ENCODE data around the gene LMBRD2. TPM values are rescaled to one million over a fixed set of nuclear protein-coding genes. Genes with fewer than 3 reads are reported as not detected.

Gene LMBRD2
- total RNA-seq = 8.0 and 8.5 TPM in 2 replicates

GRCh38 chr5:36151434-36152323 lies at the start of gene LMBRD2, which contains the start of gene SKP2:
TSS of gene LMBRD2 (minus strand) at chr5:36151887. CDS start at chr5:36143349, 8,538 bp downstream.
TSS of gene SKP2 (plus strand) at chr5:36152111. CDS start at chr5:36152263, 152 bp downstream.

DNA sequence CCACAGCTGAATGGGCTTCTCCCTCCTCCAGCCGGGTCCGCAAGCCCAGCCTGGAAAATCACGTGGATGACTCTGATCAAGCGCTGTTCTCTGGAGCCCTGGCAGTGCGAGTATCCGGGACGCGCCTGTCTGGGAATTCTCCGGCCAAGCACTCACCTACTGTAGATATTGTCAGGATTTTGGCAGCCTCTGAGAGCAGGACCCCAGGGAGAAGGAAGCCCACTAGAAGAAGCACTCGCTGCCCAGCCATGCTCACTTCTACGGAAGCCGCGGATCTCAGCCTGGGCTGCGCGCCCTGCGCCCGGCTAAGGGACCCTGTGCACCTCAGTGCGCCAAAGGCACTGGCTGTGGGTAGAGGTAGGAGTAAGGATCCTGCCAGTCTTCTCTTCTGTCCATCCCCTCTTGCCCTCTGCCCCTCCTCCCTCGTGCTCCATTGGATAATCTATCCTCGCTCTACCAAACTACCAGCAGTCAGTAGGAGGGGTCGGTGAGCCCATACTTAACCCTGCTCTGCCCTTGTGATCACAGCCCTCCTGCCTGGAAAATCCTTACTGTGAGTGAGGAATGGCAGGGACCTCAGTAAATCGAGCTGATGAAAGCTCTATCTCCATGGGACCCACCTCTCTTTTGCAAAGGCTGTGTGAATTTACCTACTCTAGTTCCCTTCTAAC lies 85.0 kb downstream of the LMBRD2 start, which contains the start of gene UGT3A2:
UGT3A2 (minus strand) TSS at position 343 of the 671 bp plus-strand sequence; CDS start at position 250, 93 bp downstream.

Other genes with a start within 250 kb of the LMBRD2 start
- not detected in 2 replicates for gene CAPSL, start 213.3 kb downstream of the LMBRD2 start, total RNA-seq
- not detected in 2 replicates for gene UGT3A1, start 160.5 kb downstream of the LMBRD2 start, total RNA-seq
- not detected in 2 replicates for gene UGT3A2, start 85.0 kb downstream of the LMBRD2 start, total RNA-seq
- gene SKP2, start 224 bp upstream of the LMBRD2 start, total RNA-seq = 10.2 and 17.9 TPM in 2 replicates
- gene NADK2, start 90.0 kb upstream of the LMBRD2 start, total RNA-seq = 24.4 and 24.8 TPM in 2 replicates
- gene RANBP3L, start 150.0 kb upstream of the LMBRD2 start, total RNA-seq = under 0.01 and 0.09 TPM in 2 replicates

All from dermis lymphatic vessel endothelial cell (primary cell).